Esophagus squamous epithelium (tissue), 4 donors: ENCODE measurements around the gene MFSD6L.

ENCODE experiments used
- CTCF ChIP-seq, 6 experiments: fragments of 450-650 bp in 4 of 6; fragments of 200-600 bp in 2 of 6; sonication (generic) in 2 of 6; IDR thresholded peaks; one replicate each; pipeline ENCODE4 v1.5.1; 2016 to 2019; ENCODE audit warnings: antibody characterized with exemption in 6 of 6, mild to moderate bottlenecking in 4 of 6, moderate library complexity in 4 of 6
- POLR2A ChIP-seq, 4 donors: fragments of 450-650 bp; IDR thresholded peaks; one replicate each; pipeline ENCODE4 v1.6.1; 2017; ENCODE audit warnings: antibody characterized with exemption in 4 of 4, mild to moderate bottlenecking in 4 of 4, moderate library complexity in 3 of 4

DNA sequence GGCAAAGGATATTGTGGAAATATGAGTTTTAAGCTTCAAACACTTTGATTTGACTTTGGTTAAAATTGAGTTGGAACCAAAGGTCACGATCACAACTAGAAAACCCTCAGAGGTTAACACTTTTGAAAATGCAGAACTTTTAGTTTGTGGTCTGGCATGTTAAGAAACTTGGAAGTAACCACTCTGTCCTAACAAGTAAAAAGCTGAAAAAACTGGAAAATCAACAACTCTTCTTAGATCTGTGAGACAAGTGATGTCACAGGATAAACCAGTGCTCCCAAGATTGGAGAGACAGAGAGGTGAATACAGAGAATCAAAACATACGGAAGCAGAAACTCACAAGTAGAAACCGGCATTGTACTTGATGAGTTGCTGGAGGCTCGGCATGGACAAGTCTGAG is 17.4 kb downstream of the MFSD6L start:
- no peak for TF ChIP-seq CTCF (IDR thresholded peaks at IDR 0.05)
- TF ChIP-seq POLR2A (IDR thresholded peaks at IDR 0.05), result no peak
